NCI-H2081 (cell line): ENCODE results near the gene UGGT2.
A peak's percentile ranks its signal among the peaks of the same experiment; 100 is the strongest.
"Not testable (repeated sequence)": the region's sequence is repeated elsewhere in the genome, so short reads cannot be mapped to it uniquely, and the experiment has no call there.

Experiments
- DNase-seq, 2 experiments: peaks; one replicate each; lab custom pipeline; 2025; lab: John Stamatoyannopoulos, UW

Gene UGGT2

GRCh38 chr13:96053003-96053703, at the start of gene UGGT2:
UGGT2 (minus strand) TSS chr13:96053401; CDS start chr13:96053312, 89 bp downstream.
- peak; percentile 89 to 91 for DNase-seq

- no peak for DNase-seq
Observed at GRCh38 chr13:96100457-96101220, 47.4 kb upstream of the UGGT2 start.

- no peak for DNase-seq
Observed at GRCh38 chr13:96093296-96094006, 40.2 kb upstream of the UGGT2 start.

- no peak for DNase-seq
Observed at GRCh38 chr13:96091164-96092117, 38.2 kb upstream of the UGGT2 start.

- peak; percentile 4 to 37 for DNase-seq
Observed at GRCh38 chr13:96090240-96091101, 37.3 kb upstream of the UGGT2 start.

GRCh38 chr13:96089749-96090239, 36.6 kb upstream of the UGGT2 start, which contains the start of gene HS6ST3:
HS6ST3 (plus strand) TSS chr13:96090107.
- DNase-seq: peak; percentile 60 to 79

- no peak for DNase-seq
Observed at GRCh38 chr13:96089139-96089538, 35.9 kb upstream of the UGGT2 start.

- no peak for DNase-seq
Observed at GRCh38 chr13:96086736-96087135, 33.5 kb upstream of the UGGT2 start.

GRCh38 chr13:96082640-96083039, 29.4 kb upstream of the UGGT2 start:
- DNase-seq: no peak

GRCh38 chr13:96081888-96082287, 28.7 kb upstream of the UGGT2 start:
- DNase-seq: no peak

- DNase-seq: peak in 1 of 2 experiments; percentile 22
Observed at GRCh38 chr13:96080676-96081075, 27.5 kb upstream of the UGGT2 start.

GRCh38 chr13:96075953-96076543, 22.8 kb upstream of the UGGT2 start:
- DNase-seq: no peak

- no peak for DNase-seq
Observed at GRCh38 chr13:96072392-96072791, 19.2 kb upstream of the UGGT2 start.

- DNase-seq: peak in 1 of 2 experiments; percentile 19
Observed at GRCh38 chr13:96071504-96071903, 18.3 kb upstream of the UGGT2 start.

GRCh38 chr13:96068729-96069128, 15.5 kb upstream of the UGGT2 start:
- no peak for DNase-seq

- DNase-seq: no peak
Observed at GRCh38 chr13:96065849-96066248, 12.6 kb upstream of the UGGT2 start.

- DNase-seq: peak in 1 of 2 experiments; percentile 52
Observed at GRCh38 chr13:96052656-96053002, 572 bp downstream of the UGGT2 start.

- not testable (repeated sequence) for DNase-seq
Observed at GRCh38 chr13:96051946-96052345, 1.3 kb downstream of the UGGT2 start.

- not testable (repeated sequence) for DNase-seq
Observed at GRCh38 chr13:96051491-96051890, 1.7 kb downstream of the UGGT2 start.

- not testable (repeated sequence) for DNase-seq
Observed at GRCh38 chr13:96050955-96051354, 2.2 kb downstream of the UGGT2 start.
